ENCODE results near the gene PRTG. TPM values are rescaled to one million over a fixed set of nuclear protein-coding genes. Genes with fewer than 3 reads are reported as not detected.
A peak's percentile ranks its signal among the peaks of the same experiment; 100 is the strongest.

Gene PRTG
- total and polyA plus RNA-seq, 2 experiments from 2014 or later = under 0.01 TPM; not detected in 1

- Histone ChIP-seq H3K79me2 (ENCODE audit: insufficient read depth) (no peaks in the 10 kb centered on the region), H3K4me1 (ENCODE audit: insufficient read depth) (no peaks in the 10 kb centered on the region), H3K9me2 (ENCODE audit: insufficient read depth) (no peaks in the 10 kb centered on the region), H2AFZ (no peak overlapping the region), H3K27ac (no peak overlapping the region), H3K27me3 (replicated peaks; ENCODE audit: insufficient read depth) (peaks cover 19% of the 10 kb centered on the region), H3K9me3 (ENCODE audit: low read depth) (no peaks in the 10 kb centered on the region), H3K4me2 (ENCODE audit: unreplicated experiment) (no peak overlapping the region), H3F3A (ENCODE audit: insufficient read depth) (no peaks in the 10 kb centered on the region), H3K36me3 (ENCODE audit: low read depth) (no peaks in the 10 kb centered on the region), H3K9ac (no peak overlapping the region), H4K20me1 (ENCODE audit: insufficient read depth) (no peaks in the 10 kb centered on the region), H3K4me3 (no peak overlapping the region)
- no peak for TF ChIP-seq EZH2 (IDR thresholded peaks at IDR 0.05; ENCODE audit: insufficient read depth, poor library complexity, severe bottlenecking)
- 51 to 53% methylated on average over 6 of the region's 6 CpGs for WGBS, 2 experiments (ENCODE audit: low coverage in 1 of 2, low lambda C conversion rate in 2 of 2, missing lambda C conversion rate in 2 of 2)
- in situ Hi-C loops (cut with MboI) = no loop called here
- DNase-seq = no peak
Observed at GRCh38 chr15:55715355-55716076, 27.4 kb downstream of the PRTG start.

GRCh38 chr15:55714064-55714463 is 28.9 kb downstream of the PRTG start:
- in situ Hi-C loops (cut with MboI) = no loop called here
- 0 to 2% methylated on average over 2 of the region's 2 CpGs for WGBS, 2 experiments (ENCODE audit: low coverage in 1 of 2, low lambda C conversion rate in 2 of 2, missing lambda C conversion rate in 2 of 2)
- H3K27me3 ChIP-seq (replicated peaks; ENCODE audit: insufficient read depth) = peaks cover 19% of the 10 kb centered on the region
- H3K27ac ChIP-seq = no peak overlapping the region
- H3F3A ChIP-seq (ENCODE audit: insufficient read depth) = no peaks in the 10 kb centered on the region
- no peaks in the 10 kb centered on the region for H3K9me2 ChIP-seq (ENCODE audit: insufficient read depth)
- TF ChIP-seq EZH2phosphoT487 (IDR thresholded peaks at IDR 0.05; ENCODE audit: insufficient read depth, low read depth) (no peak), EZH2 (IDR thresholded peaks at IDR 0.05; ENCODE audit: insufficient read depth, poor library complexity, severe bottlenecking) (no peak)
- no peak overlapping the region for H3K9ac ChIP-seq
- H3K36me3 ChIP-seq (ENCODE audit: low read depth) = no peaks in the 10 kb centered on the region
- no peaks in the 10 kb centered on the region for H3K9me3 ChIP-seq (ENCODE audit: low read depth)
- no peak overlapping the region for H2AFZ ChIP-seq
- H3K4me2 ChIP-seq (ENCODE audit: unreplicated experiment) = no peak overlapping the region
- H3K79me2 ChIP-seq (ENCODE audit: insufficient read depth) = no peaks in the 10 kb centered on the region
- H4K20me1 ChIP-seq (ENCODE audit: insufficient read depth) = no peaks in the 10 kb centered on the region
- no peak overlapping the region for H3K4me3 ChIP-seq
- no peak for DNase-seq
- H3K4me1 ChIP-seq (ENCODE audit: insufficient read depth) = no peaks in the 10 kb centered on the region

DNA sequence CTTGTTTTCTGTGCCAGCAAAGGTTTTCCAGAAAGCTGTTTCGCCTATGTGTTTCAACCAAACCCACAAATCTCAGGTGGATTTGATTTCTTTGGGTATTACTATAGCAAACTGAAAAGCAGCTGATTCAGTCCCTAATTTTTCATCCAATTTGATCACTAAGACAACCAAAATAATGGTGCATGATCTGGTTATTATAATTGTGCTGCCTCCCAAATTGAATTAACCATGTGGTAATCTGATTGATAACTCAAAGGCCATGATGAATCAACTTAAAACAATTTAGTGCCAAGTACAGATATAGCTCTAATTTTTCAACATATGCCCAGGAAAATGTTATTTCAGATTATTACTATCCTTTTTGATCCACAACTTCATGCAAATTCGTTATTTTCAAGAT is 30.6 kb downstream of the PRTG start:
- Histone ChIP-seq H3K27me3 (replicated peaks; ENCODE audit: insufficient read depth) (peaks cover 20% of the 10 kb centered on the region), H3K36me3 (ENCODE audit: low read depth) (no peaks in the 10 kb centered on the region), H4K20me1 (ENCODE audit: insufficient read depth) (no peaks in the 10 kb centered on the region), H3K9me2 (ENCODE audit: insufficient read depth) (no peaks in the 10 kb centered on the region), H3K9me3 (ENCODE audit: low read depth) (no peaks in the 10 kb centered on the region), H2AFZ (no peak overlapping the region), H3K4me3 (no peak overlapping the region), H3K4me1 (ENCODE audit: insufficient read depth) (no peaks in the 10 kb centered on the region), H3K9ac (no peak overlapping the region), H3K79me2 (ENCODE audit: insufficient read depth) (no peaks in the 10 kb centered on the region), H3K4me2 (ENCODE audit: unreplicated experiment) (no peak overlapping the region), H3F3A (ENCODE audit: insufficient read depth) (no peaks in the 10 kb centered on the region), H3K27ac (no peak overlapping the region)
- in situ Hi-C loops (cut with MboI) = no loop called here
- DNase-seq = no peak
- TF ChIP-seq EZH2 (IDR thresholded peaks at IDR 0.05; ENCODE audit: insufficient read depth, poor library complexity, severe bottlenecking) = no peak
- no peak for TF ChIP-seq EZH2phosphoT487 (IDR thresholded peaks at IDR 0.05; ENCODE audit: insufficient read depth, low read depth)
- 40 to 44% methylated on average over 2 of the region's 2 CpGs for WGBS, 2 experiments (ENCODE audit: low coverage in 1 of 2, low lambda C conversion rate in 2 of 2, missing lambda C conversion rate in 2 of 2)

DNA sequence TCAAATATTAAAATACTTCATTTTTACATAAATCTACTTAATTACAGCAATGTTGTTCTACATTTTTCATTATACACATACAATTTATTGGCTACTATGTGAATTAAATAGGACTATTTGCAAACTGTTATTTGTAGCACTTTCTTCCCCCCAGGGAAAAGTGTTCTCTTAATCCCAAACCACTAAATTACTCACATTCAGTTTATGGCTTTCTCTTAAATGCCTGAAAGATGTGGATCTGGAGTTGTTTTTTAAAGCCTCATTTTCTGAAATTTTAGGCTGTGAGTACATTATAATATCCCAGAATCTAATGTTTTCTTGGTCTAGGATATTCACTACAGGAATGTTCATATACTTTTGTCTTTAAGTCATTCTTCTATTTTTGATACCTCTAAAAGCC is 32.7 kb downstream of the PRTG start:
- TF ChIP-seq EZH2phosphoT487 (IDR thresholded peaks at IDR 0.05; ENCODE audit: insufficient read depth, low read depth) (no peak), EZH2 (IDR thresholded peaks at IDR 0.05; ENCODE audit: insufficient read depth, poor library complexity, severe bottlenecking) (no peak)
- Histone ChIP-seq H3K4me3 (no peak overlapping the region), H3K9me3 (ENCODE audit: low read depth) (no peaks in the 10 kb centered on the region), H3K4me1 (ENCODE audit: insufficient read depth) (no peaks in the 10 kb centered on the region), H3K27ac (no peak overlapping the region), H4K20me1 (ENCODE audit: insufficient read depth) (no peaks in the 10 kb centered on the region), H3K79me2 (ENCODE audit: insufficient read depth) (no peaks in the 10 kb centered on the region), H3K36me3 (ENCODE audit: low read depth) (no peaks in the 10 kb centered on the region), H3K4me2 (ENCODE audit: unreplicated experiment) (no peak overlapping the region), H2AFZ (no peak overlapping the region), H3K9me2 (ENCODE audit: insufficient read depth) (no peaks in the 10 kb centered on the region), H3F3A (ENCODE audit: insufficient read depth) (no peaks in the 10 kb centered on the region), H3K9ac (no peak overlapping the region), H3K27me3 (replicated peaks; ENCODE audit: insufficient read depth) (peaks cover 18% of the 10 kb centered on the region)
- peak; percentile 8 for DNase-seq
- in situ Hi-C loops (cut with MboI) = no loop called here

- Histone ChIP-seq H3K4me1 (ENCODE audit: insufficient read depth) (no peaks in the 10 kb centered on the region), H3K27ac (no peak overlapping the region), H4K20me1 (ENCODE audit: insufficient read depth) (no peaks in the 10 kb centered on the region), H2AFZ (no peak overlapping the region), H3K9me2 (ENCODE audit: insufficient read depth) (no peaks in the 10 kb centered on the region), H3K4me3 (no peak overlapping the region), H3K4me2 (ENCODE audit: unreplicated experiment) (no peak overlapping the region), H3K9me3 (ENCODE audit: low read depth) (no peaks in the 10 kb centered on the region), H3F3A (ENCODE audit: insufficient read depth) (no peaks in the 10 kb centered on the region), H3K27me3 (replicated peaks; ENCODE audit: insufficient read depth) (peaks cover 18% of the 10 kb centered on the region), H3K79me2 (ENCODE audit: insufficient read depth) (no peaks in the 10 kb centered on the region), H3K36me3 (ENCODE audit: low read depth) (no peaks in the 10 kb centered on the region), H3K9ac (no peak overlapping the region)
- 23 to 32% methylated on average over 2 of the region's 2 CpGs for WGBS, 2 experiments (ENCODE audit: low coverage in 1 of 2, low lambda C conversion rate in 2 of 2, missing lambda C conversion rate in 2 of 2)
- TF ChIP-seq EZH2phosphoT487 (IDR thresholded peaks at IDR 0.05; ENCODE audit: insufficient read depth, low read depth) = no peak
- TF ChIP-seq EZH2 (IDR thresholded peaks at IDR 0.05; ENCODE audit: insufficient read depth, poor library complexity, severe bottlenecking) = no peak
- no peak for DNase-seq
- in situ Hi-C loops (cut with MboI) = no loop called here
Observed at GRCh38 chr15:55709458-55709857, 33.5 kb downstream of the PRTG start.

All from GM23248 (cell line).